HG03354 (cell line): ENCODE results near the gene KLHL18.
"Not testable (repeated sequence)": the region's sequence is repeated elsewhere in the genome, so short reads cannot be mapped to it uniquely, and the experiment has no call there.

Source experiments
- ATAC-seq: cut with Tn5 transposase; IDR thresholded peaks from one replicate; pipeline ENCODE4 v1.9.1; 2021; ENCODE audit warnings: mild to moderate bottlenecking; ENCODE audit not compliant: unreplicated experiment, poor library complexity, severe bottlenecking

Gene KLHL18

GRCh38 chr3:47309231-47309630, 26.5 kb downstream of the KLHL18 start:
- not testable (repeated sequence) for ATAC-seq

- no peak for ATAC-seq
Observed at GRCh38 chr3:47310391-47310790, 27.6 kb downstream of the KLHL18 start.

DNA sequence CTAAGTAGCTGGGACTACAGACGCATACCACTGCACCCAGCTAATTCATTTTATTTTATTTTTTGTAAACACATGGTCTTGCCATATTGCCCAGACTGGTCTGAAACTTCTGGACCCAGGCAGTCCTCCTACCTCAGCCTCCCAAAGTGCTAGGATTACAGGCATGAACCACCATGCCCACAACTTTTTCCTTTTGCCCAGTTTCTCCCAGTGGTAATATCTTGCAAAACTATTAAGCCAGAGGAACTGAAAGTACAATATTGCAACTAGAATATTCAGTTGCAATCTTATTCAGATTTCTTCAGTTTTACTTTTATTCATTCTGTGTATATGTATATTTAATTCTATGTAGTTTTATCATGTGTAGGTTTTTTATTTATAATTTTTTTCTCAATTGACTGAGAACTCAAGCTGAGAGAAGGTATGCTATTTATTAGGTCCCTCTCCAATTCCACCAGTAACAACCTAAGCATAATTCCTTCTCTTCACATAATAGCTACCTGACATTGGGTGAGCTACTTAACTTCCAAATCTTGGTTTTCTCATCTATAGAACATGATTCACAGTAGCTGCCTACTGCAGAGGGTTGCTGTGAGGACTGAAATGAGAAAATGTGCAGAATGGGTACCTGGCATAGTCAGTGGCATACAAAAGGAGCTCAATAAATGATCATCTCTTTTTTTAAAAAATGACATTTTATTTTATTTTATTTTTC, 30.8 kb downstream of the KLHL18 start:
- ATAC-seq: no peak

DNA sequence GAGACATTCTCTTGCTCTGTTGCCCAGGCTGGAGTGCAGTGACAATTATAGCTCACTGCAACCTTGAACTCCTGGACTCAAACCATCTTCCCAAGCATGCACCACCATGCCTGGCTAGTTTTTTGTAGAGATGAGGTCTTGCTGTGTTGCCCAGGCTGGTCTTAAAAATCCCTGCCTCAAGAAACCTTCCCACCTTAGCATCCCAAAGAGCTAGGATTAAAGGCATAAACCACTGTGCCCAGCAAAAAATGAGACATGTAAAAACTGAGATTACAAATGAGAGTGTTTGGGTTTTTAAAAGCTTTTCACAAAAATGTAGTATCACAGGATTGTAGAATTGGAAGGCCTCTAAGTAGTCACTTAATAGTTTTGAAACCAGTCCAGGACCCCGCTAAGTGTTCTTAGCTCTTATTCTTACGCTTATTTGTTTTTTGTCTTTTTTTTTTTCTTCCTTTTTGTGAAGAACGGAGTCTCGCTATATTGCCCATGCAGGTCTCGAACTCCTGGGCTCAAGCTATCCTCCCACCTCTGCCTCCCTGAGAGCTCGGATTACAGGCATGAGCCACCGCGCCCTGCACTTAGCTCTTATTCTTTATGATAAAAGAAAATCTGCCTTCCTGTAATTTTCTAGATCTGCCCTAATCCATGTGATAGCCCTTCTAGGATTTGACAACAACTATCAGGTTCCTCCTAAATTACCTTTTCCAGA, 31.5 kb downstream of the KLHL18 start:
- ATAC-seq: no peak

DNA sequence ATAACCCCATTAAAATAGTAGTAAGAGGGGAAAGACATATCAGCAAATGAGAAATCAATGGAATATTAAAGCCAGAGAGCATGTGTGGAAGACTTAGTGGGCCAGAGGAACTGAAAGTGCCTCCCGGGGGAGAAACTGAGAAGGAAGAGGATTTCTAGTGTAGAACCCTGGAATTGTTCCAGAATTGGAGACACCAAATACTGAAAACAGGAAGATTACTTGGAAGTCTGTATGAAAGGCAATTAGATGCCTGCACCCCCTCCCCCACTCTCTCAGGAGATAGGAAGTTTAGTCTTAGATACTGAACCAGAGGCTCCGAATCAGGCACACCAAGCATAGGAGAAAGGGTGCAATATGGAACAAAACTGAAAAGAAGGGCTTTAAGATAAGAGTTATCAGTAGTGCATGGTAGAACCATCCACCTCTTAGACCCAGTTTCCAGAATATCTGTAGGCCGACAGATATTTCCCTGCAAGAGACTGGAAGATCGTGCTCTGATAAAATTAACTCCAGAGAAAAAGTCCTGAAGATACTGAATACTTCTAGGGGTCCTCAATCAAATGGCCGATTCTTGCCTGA, 32.4 kb downstream of the KLHL18 start:
- ATAC-seq: no peak

DNA sequence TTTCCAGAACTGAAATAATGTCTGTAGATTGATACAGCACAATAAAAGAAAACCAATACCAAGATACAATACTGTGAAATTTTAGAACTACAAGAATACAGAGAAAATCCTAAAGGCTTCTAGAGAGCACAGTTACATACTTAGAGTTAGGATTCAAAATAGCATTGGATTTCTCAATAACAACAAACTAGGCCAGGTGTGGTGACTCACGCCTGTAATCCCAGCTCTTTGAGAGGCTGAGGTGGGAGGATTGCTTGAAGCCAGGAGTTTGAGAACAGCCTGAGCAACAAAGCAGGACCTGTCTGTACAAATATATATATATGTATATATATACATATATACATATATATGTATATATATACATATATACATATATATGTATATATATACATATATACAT, 33.4 kb downstream of the KLHL18 start:
- ATAC-seq: not testable (repeated sequence)

- no peak for ATAC-seq
Observed at GRCh38 chr3:47318916-47319315, 36.2 kb downstream of the KLHL18 start.

DNA sequence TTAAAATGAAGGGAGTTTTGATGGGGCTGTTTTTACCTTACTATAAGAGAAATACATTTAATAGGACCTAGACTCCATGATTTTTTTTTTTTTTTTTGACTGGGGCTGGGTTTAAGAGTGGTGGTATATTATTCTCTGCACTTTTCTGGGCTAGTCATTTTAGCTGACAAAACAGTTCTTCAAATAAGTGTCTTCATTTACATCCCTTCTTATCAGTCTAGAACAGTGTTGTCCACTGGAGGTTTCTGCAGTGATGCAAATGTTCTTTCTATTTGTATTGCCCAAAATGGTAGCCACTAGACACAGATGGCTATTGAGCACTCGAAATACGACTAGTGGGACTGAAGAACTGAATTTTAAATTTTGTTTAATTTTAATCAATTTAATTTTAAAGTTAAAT, 37.2 kb downstream of the KLHL18 start:
- no peak for ATAC-seq

DNA sequence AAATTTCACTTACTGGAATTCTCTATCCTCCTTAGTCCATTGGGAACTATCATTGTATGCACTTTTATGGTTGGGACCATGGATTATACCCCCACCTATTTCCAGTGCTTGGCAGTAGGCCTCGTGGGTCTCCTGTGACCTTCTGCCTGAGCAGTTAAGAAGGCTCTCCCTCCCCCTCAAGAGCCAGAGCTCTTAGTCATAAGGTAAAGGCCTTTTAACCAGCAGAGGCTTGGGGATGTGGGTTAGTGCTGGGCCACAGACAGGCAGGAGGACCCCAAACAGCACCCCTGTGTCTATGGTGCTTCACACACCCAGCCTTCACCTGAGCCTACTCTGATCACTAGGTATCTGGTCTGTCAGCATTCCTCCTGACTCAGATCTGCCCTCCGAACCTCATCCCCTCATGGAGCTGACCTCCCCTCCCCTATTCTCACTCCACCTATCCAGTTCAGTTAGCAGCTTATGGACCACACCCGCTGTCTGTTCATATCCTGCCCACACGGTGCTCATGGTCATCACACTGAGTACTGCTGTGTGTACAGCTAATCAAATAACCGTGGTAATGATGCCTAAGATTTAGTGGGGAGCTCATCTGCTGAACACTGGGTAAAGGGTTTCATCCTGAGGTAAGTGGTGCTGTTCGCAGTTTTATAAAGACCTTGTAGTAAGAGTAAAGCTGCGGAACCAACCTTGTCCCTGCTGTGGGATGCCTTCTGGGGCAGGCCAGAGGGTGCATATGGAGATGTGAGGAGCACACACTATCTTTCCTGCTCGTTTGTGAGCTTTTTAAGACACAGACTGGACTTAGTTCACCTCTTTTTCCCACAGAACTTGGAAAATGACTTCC, 40.9 kb downstream of the KLHL18 start:
- no peak for ATAC-seq

- no peak for ATAC-seq
Observed at GRCh38 chr3:47324278-47324865, 41.6 kb downstream of the KLHL18 start.

DNA sequence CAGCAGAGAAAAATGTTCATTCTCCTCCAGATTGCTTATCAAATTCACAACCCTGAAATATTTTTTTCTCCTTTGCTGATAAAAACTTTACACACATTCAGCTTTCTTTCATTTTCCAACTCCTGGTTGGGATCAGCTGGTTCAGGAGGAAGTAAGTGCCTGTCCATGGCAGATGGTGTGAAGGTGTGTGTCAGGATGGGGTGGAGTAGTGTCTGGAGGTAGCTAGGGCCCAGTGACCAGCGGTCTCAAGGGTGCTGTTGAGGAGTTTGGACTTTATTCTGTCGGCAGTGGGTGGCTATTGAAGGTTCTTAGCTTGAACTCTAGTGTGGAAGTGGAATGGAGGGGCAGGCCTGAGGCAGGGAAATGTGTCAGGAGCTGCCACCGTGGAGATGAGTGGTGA, 51.2 kb downstream of the KLHL18 start:
- ATAC-seq: no peak

DNA sequence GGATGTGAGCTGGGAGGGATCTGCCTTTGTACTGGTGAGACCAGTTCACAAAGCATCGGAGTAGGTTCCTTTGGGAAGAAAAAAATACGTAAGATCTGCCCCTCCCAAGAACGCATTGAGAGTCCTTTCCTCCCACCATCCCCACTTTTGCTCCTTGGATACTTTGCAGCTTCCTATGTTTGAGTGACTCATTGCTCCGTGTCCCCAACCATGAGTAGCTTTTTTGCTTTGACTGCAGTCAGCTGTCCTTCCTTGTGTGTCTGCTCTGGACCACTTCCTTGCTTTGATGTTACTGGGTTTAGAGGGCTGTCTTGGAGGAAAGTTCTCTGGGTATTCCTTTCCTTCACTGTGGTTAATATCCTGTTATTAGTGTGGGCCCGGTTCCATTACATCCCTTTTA, 54.9 kb downstream of the KLHL18 start:
- ATAC-seq: no peak

- ATAC-seq: no peak
Observed at GRCh38 chr3:47339951-47340350, 57.2 kb downstream of the KLHL18 start.

- no peak for ATAC-seq
Observed at GRCh38 chr3:47340866-47341265, 58.1 kb downstream of the KLHL18 start.

GRCh38 chr3:47342151-47342550, 59.4 kb downstream of the KLHL18 start:
- no peak for ATAC-seq

DNA sequence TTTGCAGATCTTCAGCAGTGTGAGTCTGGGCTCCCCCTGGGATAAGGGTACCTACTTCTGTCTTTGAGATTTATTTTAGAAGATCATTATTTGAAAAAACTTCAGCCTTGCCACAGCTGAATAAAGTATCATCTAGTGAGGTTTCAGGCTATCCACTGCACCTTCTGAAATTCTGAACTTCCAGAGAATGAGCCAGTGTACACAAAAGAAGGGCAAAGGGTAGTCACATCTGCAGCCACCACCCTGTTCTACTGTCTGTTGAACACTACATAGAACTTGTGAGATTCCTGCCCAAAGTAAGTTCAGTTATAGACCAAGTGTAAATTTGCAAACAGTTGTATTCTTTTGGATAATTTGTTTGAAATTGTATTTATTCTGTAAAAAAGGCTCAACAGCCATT, 60.1 kb downstream of the KLHL18 start:
- ATAC-seq: no peak

- ATAC-seq: no peak
Observed at GRCh38 chr3:47343471-47343971, 60.8 kb downstream of the KLHL18 start.

DNA sequence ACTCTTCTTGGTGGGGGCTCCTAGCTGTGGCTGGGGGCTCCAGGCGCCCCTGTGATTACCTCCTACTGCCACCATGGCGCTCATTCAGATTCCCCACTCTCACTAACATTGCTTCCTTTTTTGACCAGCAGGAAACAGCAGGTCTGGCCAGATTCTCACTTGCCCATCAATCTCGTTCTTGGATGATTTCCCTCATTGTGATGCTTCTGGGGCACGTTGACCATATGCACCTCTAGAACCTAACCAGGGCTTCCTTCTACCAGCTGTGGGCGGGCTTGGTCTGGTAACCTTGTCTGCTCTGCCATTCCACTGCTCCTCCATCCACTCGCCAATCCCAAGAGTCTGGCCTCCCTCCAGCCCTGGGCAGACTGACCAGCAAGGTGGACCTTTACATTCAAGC, 62.2 kb downstream of the KLHL18 start:
- no peak for ATAC-seq

DNA sequence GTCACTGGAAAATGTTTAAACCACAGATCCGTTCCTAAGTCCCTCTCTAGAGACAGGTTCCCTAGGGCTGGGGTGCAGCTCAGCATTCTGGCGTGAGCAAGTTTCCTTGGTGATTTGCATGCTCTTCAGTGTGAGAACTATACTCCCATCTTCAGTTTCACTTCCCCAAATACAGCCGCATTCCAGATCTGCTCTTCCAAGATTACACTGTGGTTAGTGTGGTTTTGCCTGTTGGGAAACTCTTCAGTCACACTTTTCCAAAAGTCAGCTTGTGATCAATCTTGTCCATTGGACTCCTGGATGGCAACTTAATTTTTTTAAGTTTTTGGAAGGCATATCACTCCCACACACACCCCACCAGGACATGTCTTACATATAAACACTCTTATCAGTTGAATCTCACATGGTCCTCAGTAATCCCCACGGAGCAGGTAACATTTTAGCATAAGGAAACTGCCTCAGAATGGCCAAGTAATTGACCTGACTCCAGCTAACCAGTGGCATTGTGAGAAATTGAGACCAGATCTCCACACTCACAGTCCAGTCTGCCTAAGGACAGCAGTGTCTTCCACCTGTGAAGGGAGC, 64.6 kb downstream of the KLHL18 start:
- peak; percentile 75 for ATAC-seq
